PFSK-1 (cell line): ENCODE data around the gene CA4.

Experiments used
- FOXP2 ChIP-seq: optimal IDR thresholded peaks from 2 replicates; pipeline ENCODE3; 2011; ENCODE audit warnings: borderline replicate concordance, control low read depth, inconsistent platforms; ENCODE audit not compliant: insufficient read depth; ENCODE audit errors: extremely low read length, extremely low read depth
- POLR2AphosphoS5 ChIP-seq: IDR thresholded peaks from 2 replicates; pipeline ENCODE4 v1.6.1; 2012; ENCODE audit warnings: low read depth, mild to moderate bottlenecking, control low read depth, low read length, moderate library complexity
- SIN3A ChIP-seq: IDR thresholded peaks from 2 replicates; pipeline ENCODE4 v1.6.1; 2012; ENCODE audit warnings: mild to moderate bottlenecking, low read length, moderate library complexity, borderline replicate concordance; ENCODE audit not compliant: insufficient read depth
- TAF1 ChIP-seq: IDR thresholded peaks from 2 replicates; pipeline ENCODE4 v1.6.1; 2012; ENCODE audit warnings: low read length, control low read depth, borderline replicate concordance; ENCODE audit not compliant: insufficient read depth
- TF ChIP-seq, protein P1 (sequence below), 2 experiments: IDR thresholded peaks; 2 replicates each; pipeline versions ENCODE4 v1.6.1 to v1.8.0; 2011 to 2012; ENCODE audit warnings: low read depth in 2 of 2, low read length in 2 of 2, control low read depth in 1 of 2, inconsistent platforms in 1 of 2, mild to moderate bottlenecking in 1 of 2, moderate library complexity in 1 of 2; ENCODE audit not compliant: insufficient read depth in 1 of 2

Gene CA4

DNA sequence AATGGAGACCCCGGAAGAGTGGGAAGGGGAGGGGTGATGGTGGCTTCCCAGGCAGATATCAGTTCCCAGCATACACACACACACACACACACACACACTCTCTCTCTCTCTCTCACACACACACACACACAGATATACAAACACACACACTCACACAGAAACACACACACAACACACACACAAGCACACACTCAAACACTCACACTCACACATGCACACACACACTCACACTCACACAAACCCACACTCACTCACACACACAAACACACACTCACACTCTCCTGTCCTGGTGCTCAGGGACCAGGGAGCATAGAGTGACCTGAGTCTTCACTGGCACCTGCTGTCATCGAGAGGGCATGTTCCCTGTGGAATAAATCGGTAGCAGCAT lies 5.6 kb downstream of the CA4 start:
- TF ChIP-seq SIN3A, result no peak
- no peak for TF ChIP-seq POLR2AphosphoS5
- TF ChIP-seq TAF1, result no peak
- TF ChIP-seq FOXP2, result no peak
- TF ChIP-seq, protein P1, sequence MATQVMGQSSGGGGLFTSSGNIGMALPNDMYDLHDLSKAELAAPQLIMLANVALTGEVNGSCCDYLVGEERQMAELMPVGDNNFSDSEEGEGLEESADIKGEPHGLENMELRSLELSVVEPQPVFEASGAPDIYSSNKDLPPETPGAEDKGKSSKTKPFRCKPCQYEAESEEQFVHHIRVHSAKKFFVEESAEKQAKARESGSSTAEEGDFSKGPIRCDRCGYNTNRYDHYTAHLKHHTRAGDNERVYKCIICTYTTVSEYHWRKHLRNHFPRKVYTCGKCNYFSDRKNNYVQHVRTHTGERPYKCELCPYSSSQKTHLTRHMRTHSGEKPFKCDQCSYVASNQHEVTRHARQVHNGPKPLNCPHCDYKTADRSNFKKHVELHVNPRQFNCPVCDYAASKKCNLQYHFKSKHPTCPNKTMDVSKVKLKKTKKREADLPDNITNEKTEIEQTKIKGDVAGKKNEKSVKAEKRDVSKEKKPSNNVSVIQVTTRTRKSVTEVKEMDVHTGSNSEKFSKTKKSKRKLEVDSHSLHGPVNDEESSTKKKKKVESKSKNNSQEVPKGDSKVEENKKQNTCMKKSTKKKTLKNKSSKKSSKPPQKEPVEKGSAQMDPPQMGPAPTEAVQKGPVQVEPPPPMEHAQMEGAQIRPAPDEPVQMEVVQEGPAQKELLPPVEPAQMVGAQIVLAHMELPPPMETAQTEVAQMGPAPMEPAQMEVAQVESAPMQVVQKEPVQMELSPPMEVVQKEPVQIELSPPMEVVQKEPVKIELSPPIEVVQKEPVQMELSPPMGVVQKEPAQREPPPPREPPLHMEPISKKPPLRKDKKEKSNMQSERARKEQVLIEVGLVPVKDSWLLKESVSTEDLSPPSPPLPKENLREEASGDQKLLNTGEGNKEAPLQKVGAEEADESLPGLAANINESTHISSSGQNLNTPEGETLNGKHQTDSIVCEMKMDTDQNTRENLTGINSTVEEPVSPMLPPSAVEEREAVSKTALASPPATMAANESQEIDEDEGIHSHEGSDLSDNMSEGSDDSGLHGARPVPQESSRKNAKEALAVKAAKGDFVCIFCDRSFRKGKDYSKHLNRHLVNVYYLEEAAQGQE (IDR thresholded peaks at IDR 0.05; ENCODE audit: insufficient read depth in 1 of 2, low read depth in 2 of 2, low read length in 2 of 2), result no peak

DNA sequence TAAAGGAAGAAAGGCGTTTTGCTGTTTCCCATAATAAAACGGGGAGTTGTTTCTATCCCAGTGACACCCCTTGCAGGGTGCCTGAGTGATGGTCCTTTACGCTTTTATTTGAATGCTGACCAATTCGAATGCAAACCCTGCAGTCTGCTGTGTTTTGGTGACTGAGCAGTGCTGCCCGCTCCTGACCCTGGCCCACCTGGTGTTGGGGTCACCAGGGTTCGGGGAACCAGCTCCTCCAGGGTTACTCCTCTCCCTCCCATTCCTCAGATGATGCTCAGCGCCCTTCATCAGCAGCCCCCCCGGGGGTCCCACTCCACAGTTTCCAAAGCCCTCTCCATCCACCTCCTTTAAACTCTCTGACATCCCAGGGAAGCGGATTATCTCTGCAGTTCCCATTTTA lies 6.0 kb downstream of the CA4 start:
- TF ChIP-seq POLR2AphosphoS5, result no peak

DNA sequence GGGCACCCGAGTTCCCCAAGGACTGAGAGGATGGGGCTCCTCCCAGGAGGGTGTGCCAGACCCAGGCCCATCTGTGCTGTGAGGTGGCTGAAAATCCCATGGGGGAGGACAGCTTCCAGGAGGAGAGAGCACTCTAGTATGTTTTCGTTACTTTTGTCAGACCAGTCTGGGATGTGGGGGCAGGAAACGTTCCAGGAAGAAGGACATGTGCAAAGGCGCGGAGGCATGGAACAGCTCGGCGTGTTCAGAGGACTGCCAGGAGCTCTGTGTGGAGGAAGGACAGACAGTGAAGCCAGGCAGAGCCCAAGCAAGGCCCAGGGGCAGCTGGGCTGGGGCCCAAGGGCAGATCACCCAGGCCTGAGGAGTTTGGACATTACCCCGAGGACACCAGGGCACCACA lies 7.0 kb downstream of the CA4 start:
- TF ChIP-seq SIN3A, result no peak
- TF ChIP-seq TAF1, result no peak
- TF ChIP-seq FOXP2, result no peak
- TF ChIP-seq POLR2AphosphoS5, result no peak

DNA sequence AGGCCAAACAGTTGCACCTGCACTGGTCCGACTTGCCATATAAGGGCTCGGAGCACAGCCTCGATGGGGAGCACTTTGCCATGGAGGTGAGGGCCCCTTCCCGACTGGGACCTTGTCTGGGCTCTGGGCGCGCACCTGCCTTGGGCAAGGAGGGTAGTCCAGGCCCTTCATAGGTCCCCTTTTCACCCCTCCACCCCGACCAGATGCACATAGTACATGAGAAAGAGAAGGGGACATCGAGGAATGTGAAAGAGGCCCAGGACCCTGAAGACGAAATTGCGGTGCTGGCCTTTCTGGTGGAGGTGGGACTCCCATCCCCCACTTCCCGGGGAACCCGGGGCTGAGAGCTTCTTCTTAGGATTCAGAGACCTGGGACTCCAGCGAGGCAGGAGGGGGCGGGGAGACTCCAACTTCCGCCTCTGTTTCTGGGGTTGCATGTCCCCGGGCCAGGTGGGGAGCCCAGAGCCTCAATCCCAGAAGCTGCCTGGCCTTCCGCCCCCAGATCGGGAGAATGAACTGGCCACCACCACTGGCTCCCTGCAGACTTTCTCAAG lies 7.8 kb downstream of the CA4 start:
- TF ChIP-seq, protein P1 (IDR thresholded peaks at IDR 0.05; ENCODE audit: insufficient read depth in 1 of 2, low read depth in 2 of 2, low read length in 2 of 2), result no peak
- no peak for TF ChIP-seq POLR2AphosphoS5
- TF ChIP-seq FOXP2, result no peak
- TF ChIP-seq TAF1, result no peak
- TF ChIP-seq SIN3A, result no peak

DNA sequence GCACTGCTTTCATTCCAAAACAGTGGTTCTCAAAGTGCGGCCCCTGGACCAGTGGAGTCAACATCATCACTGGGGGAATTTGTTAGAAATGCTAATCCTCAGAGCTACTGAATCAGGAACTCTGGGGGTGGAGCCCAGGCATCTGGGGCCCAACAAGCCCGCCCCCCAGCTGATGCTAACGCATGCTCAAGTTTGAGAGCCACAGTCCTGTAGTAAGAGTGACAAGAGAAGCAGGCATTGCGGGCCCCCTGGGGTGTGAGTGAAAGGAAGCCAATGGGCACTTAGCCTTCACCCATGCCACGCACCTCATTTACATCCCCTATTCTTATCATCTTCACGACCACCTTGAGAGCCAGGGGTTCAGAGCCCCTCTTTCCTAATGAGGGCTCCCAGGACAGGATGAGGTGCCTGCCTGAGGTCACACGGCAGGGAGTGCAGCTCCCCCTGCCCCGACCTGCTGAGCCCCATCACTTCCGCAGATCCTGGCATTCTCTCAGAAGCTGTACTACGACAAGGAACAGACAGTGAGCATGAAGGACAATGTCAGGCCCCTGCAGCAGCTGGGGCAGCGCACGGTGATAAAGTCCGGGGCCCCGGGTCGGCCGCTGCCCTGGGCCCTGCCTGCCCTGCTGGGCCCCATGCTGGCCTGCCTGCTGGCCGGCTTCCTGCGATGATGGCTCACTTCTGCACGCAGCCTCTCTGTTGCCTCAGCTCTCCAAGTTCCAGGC lies 9.1 kb downstream of the CA4 start:
- TF ChIP-seq, protein P1 (IDR thresholded peaks at IDR 0.05; ENCODE audit: insufficient read depth in 1 of 2, low read depth in 2 of 2, low read length in 2 of 2), result no peak
- TF ChIP-seq FOXP2 (no peak), SIN3A (no peak), POLR2AphosphoS5 (no peak), TAF1 (no peak)

DNA sequence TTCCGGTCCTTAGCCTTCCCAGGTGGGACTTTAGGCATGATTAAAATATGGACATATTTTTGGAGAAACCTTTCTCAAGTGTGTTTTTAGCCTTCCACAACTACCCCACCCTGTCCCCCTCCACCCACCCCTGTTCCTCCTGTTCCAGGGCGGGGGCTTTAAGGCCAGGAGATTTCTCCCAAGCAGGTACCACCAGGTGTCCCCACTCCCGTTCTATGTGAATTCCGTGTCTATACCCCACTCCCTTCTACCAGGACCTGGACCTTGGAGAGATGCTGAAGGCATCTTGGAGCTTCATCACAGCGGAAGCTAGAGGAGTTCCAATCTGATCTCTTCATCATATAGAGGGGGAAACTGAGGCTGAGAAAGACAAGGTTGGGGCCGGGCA lies 9.7 kb downstream of the CA4 start:
- TF ChIP-seq SIN3A (no peak), TAF1 (no peak), POLR2AphosphoS5 (no peak), FOXP2 (no peak)
- TF ChIP-seq, protein P1 (IDR thresholded peaks at IDR 0.05; ENCODE audit: insufficient read depth in 1 of 2, low read depth in 2 of 2, low read length in 2 of 2), result no peak
